ENCODE results near the gene KPNA3. TPM values are rescaled to one million over a fixed set of nuclear protein-coding genes. Genes with fewer than 3 reads are reported as not detected.
A peak's percentile ranks its signal among the peaks of the same experiment; 100 is the strongest.

The KPNA3 gene
- total and polyA plus RNA-seq, 7 donors: 32.3 to 157 (median 127) TPM

GRCh38 chr13:49739498-49740187, 52.8 kb downstream of the KPNA3 start:
- no peak for TF ChIP-seq CTCF (IDR thresholded peaks at IDR 0.05)
- 91 to 93% (median 92%) methylated on average over 5 of the region's 5 CpGs for WGBS, 3 donors

GRCh38 chr13:49733181-49733951, 59.1 kb downstream of the KPNA3 start:
- H3K36me3 ChIP-seq (ENCODE audit: insufficient read depth in 1 of 2, low read depth in 1 of 2): peaks cover 0 to 28% of the 10 kb centered on the region in 2 donors
- H3K4me3 ChIP-seq: no peak overlapping the region
- H3K27me3 ChIP-seq (ENCODE audit: insufficient read depth in 3 of 3, low read length in 2 of 3): no peaks in the 10 kb centered on the region
- TF ChIP-seq CTCF (IDR thresholded peaks at IDR 0.05): no peak
- no peaks in the 10 kb centered on the region for H3K9me3 ChIP-seq
- peak; percentile 58 to 82 (median 71) for ATAC-seq
- DNase-seq: no peak
- WGBS, 3 donors: 77 to 85% (median 85%) methylated on average over 12 of the region's 12 CpGs
- peaks cover 34% of the 10 kb centered on the region for H3K4me1 ChIP-seq
- intact Hi-C loops (cut with DNase I): no loop called here
- H3K27ac ChIP-seq: peak overlapping the region; percentile 77

More at GRCh38 chr13:49739498-49740187, 52.8 kb downstream of the KPNA3 start:
- Histone ChIP-seq H3K4me3 (no peak overlapping the region), H3K27ac (no peak overlapping the region), H3K9me3 (no peaks in the 10 kb centered on the region), H3K27me3 (ENCODE audit: insufficient read depth in 3 of 3, low read length in 2 of 3) (no peaks in the 10 kb centered on the region), H3K4me1 (no peaks in the 10 kb centered on the region), H3K36me3 (ENCODE audit: insufficient read depth in 1 of 2, low read depth in 1 of 2) (peaks cover 0 to 29% of the 10 kb centered on the region in 2 donors)
- ATAC-seq (no peak), DNase-seq (no peak)
- intact Hi-C loops (cut with DNase I): loop anchor here in 1 of 2 donors (5.0 kb wide), 1 partner anchor 48 kb away; no protein-coding TSS in a partner anchor

DNA sequence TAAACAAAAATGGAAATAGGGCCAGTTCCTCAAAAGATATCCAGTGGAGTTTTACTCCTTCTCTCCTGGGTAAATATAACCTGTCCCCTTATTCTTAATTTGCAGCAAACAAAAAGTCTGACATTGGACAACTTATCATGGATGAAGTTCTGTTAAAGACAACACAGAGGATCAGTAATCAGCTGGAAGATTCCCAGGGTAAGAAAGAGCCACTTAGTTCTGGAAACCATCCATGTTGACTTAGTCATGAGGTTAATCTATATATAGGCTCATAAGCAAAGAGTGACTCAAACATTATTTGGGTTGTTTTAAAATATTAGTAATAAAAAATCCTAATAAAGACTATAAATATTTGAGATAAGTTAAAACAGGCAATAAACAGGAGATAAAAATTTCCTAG, 60.7 kb downstream of the KPNA3 start:
- TF ChIP-seq CTCF (IDR thresholded peaks at IDR 0.05): no peak
- H3K27me3 ChIP-seq (ENCODE audit: insufficient read depth in 3 of 3, low read length in 2 of 3): no peaks in the 10 kb centered on the region
- ATAC-seq (peak; percentile 73 to 89 (median 82)), DNase-seq (no peak)
- H3K36me3 ChIP-seq (ENCODE audit: insufficient read depth in 1 of 2, low read depth in 1 of 2): peaks cover under 1 to 42% of the 10 kb centered on the region in 2 donors
- intact Hi-C loops (cut with DNase I): no loop called here
- H3K4me3 ChIP-seq: no peak overlapping the region
- H3K9me3 ChIP-seq: no peaks in the 10 kb centered on the region
- peak overlapping the region; percentile 77 for H3K27ac ChIP-seq
- peaks cover 34% of the 10 kb centered on the region for H3K4me1 ChIP-seq

DNA sequence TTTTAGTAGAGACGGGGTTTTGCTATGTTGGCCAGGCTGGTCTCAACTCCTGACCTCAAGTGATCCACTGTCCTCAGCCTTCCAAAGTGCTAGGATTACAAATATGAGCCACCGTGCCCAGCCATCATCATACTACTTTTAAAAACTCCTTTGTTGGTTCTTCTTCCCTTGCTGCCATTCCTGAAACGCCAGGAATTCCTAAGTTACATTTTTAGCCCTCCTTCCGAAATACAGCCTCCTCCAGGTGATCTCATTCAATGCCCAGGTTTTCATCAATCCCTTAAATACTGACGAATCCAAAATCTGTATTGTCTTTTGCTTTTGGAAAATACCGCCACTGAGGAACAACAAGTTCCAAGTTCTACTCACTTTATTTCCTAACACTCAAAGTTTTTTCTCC, 75.9 kb downstream of the KPNA3 start:
- WGBS, 3 donors: 64 to 81% (median 68%) methylated on average over 6 of the region's 6 CpGs
- no peak for ATAC-seq
- H3K36me3 ChIP-seq (ENCODE audit: insufficient read depth in 1 of 2, low read depth in 1 of 2): peaks cover 0 to 60% of the 10 kb centered on the region in 2 donors

More for the DNA sequence above, 75.9 kb downstream of the KPNA3 start:
- peaks cover 10% of the 10 kb centered on the region for H3K9me3 ChIP-seq
- no peak overlapping the region for H3K4me3 ChIP-seq
- H3K4me1 ChIP-seq: no peaks in the 10 kb centered on the region
- no peak overlapping the region for H3K27ac ChIP-seq
- intact Hi-C loops (cut with DNase I): no loop called here
- DNase-seq: no peak
- no peaks in the 10 kb centered on the region for H3K27me3 ChIP-seq (ENCODE audit: insufficient read depth in 3 of 3, low read length in 2 of 3)
- TF ChIP-seq CTCF (IDR thresholded peaks at IDR 0.05): no peak
